ENCODE data around the gene SORBS1.

The SORBS1 gene

DNA sequence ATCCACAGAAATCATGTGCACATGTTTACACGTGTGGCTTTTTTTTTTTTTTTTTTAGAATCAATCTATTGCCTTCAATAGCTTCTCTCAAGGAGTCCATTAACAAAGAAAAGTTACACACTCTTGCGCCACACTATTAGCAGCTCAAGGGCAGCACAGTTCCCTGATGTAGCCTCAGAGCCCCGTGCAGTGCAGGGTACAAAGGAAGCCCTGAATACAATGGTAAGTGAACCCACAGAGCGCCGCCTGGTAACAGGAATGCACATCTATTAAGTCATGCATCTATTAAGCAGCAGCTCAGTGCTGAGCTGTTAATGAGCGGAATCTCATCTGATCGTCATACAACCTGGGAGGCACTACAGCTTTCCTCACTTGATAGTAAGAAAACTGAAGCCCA is 156.7 kb downstream of the SORBS1 start:
- no peak for DNase-seq
- Mint-ChIP-seq H3K27ac (no peak overlapping the region), H3K4me3 (no peak overlapping the region), H3K36me3 (no peaks in the 10 kb centered on the region), H3K4me1 (no peaks in the 10 kb centered on the region), H3K27me3 (peaks cover 4 to 5% of the 10 kb centered on the region in 2 donors), H3K9me3 (no peaks in the 10 kb centered on the region)
- ATAC-seq (replicated peaks), result no peak

DNA sequence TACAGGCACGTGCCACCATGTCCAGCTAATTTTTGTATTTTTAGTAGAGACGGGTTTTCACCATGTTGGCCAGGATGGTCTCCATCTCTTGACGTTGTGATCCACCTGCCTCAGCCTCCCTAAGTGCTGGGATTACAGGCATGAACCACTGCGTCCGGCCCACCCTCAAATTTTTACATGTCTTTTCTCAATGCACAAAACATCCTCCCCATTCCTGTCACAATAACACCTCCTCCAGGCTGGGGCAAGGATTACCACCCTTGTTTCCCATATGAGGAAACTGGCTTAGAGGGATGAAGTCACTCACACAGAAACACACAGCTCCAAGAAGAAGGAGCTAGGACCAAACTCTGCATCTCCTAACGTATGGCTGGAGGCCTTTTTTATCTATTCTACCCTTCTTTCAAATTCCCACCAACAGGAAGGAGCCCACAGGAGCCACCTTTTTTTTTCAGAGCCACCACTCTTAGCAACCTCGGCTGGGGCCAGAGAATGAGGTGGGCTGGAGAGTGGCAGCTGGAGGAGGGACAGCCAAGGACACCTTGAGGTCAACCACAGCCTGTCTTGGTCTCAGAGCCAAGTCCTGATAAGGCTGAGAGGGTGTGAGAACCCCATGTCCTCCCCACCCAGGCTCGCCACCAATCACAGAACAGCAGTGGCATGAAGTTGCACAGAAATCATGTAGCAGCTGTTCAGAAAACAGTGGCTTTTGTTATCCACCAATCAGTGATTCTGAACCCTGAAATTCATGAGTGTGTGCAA is 157.3 kb downstream of the SORBS1 start:
- no peak overlapping the region for H3K27ac Mint-ChIP-seq
- ATAC-seq (replicated peaks) (no peak), DNase-seq (no peak)
- H3K9me3 Mint-ChIP-seq, result no peaks in the 10 kb centered on the region
- no peak overlapping the region for H3K4me3 Mint-ChIP-seq
- no peaks in the 10 kb centered on the region for H3K36me3 Mint-ChIP-seq
- H3K4me1 Mint-ChIP-seq, result no peaks in the 10 kb centered on the region
- H3K27me3 Mint-ChIP-seq, result peaks cover 4 to 5% of the 10 kb centered on the region in 2 donors

DNA sequence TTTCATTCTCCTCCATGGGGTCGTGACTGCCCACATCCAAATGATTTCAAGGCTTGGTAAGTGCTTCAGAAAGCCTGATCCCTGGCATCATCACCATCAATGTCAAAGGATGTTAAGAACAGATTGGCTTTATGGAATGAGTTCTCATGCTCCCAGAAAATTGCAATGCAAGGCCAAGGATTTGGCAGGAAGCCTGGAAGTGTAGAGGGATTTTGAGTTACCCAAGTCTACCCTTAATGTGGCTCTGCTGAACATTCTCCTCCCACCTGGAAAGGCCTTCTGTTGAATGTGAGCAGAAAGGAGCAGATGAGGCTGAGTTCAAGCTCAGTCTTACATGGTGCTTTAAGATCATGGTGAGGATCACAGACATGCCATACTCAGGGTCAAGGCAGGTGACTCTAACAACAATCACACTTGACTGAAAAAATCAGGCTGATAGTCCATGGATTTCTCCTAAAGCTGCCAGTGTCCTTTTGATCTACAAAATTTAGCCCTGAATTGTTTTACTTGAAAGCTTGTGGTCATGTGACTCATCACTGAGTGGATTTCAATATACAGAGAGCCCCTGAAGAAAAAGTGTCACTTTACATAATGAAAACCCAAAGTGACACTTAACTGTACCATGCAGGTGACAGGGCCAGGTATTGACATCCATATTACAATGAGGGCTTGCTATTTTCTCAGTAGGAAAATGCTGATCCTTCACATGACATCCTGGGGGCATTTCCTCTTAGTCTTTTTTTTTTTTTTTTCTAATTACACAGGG is 159.3 kb downstream of the SORBS1 start:
- Mint-ChIP-seq H3K27ac (no peak overlapping the region), H3K4me3 (no peak overlapping the region), H3K4me1 (no peaks in the 10 kb centered on the region), H3K27me3 (peaks cover 4 to 5% of the 10 kb centered on the region in 2 donors), H3K36me3 (no peaks in the 10 kb centered on the region), H3K9me3 (no peaks in the 10 kb centered on the region)
- ATAC-seq (replicated peaks) (no peak), DNase-seq (no peak)

DNA sequence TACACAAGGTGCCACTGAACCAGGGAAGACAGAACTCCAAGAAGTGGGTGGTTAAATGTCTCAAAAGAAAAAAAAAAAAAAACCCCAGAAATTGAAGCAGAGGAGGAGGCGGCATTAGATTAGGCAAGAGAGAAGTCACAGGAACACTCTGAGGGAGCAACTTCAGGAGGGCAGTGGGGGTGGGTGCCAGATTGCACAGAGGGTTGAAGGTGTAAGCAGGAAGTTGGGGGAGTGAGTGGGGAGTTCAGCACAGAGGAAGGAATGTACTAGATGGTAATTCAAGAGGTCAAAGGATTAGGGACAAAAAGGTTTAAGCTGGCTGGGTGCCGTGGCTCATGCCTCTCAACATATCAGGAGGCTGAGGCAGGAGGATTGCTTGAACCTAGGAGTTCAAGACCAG is 160.4 kb downstream of the SORBS1 start:
- peaks cover 2 to 5% of the 10 kb centered on the region in 2 donors for H3K27me3 Mint-ChIP-seq
- H3K9me3 Mint-ChIP-seq, result no peaks in the 10 kb centered on the region
- ATAC-seq (replicated peaks), result no peak
- H3K4me1 Mint-ChIP-seq, result no peaks in the 10 kb centered on the region
- H3K27ac Mint-ChIP-seq, result no peak overlapping the region
- no peak overlapping the region for H3K4me3 Mint-ChIP-seq
- no peak for DNase-seq
- no peaks in the 10 kb centered on the region for H3K36me3 Mint-ChIP-seq

DNA sequence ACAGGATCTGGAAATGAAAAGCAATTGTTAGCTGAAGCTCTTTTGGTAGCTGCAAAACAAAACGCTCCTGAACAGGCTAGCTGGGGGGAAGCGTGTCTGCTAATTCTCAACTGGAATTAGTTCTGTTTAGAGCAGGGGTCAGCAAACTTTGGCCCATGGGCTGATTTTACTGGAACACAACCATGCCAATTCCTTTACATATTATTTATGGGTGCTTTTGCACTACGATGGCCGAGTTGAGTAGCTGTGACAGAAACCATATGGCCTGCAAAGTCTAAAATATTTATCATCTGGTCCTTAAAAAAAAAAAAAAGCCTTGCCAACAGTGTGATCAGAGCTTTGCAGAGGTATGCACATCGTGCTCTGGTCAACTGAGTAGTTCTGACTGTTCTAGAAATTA is 162.0 kb downstream of the SORBS1 start:
- DNase-seq, result no peak
- ATAC-seq (replicated peaks), result no peak
- Mint-ChIP-seq H3K4me1 (peaks cover 2% of the 10 kb centered on the region in 2 donors), H3K27ac (no peak overlapping the region), H3K36me3 (no peaks in the 10 kb centered on the region), H3K27me3 (peaks cover 4 to 14% of the 10 kb centered on the region in 2 donors), H3K4me3 (no peak overlapping the region), H3K9me3 (no peaks in the 10 kb centered on the region)

DNA sequence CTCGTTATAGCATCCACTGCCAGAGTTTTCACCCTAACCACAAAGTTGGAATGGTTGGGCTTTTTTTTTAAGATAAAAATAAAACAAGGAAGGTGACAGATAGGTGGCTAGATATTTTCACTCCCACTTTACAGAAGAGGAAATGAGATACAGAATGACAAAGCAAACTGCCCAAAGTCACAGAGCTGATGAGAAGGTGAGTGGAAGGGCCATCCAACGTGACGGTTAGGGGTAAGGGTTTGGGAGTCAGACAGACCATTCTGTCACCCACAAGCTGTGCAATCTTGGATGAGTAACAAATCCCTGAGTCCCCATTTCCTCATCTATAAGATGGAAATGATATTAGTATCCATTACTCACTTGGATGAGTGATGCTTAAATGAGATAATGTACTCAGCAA is 163.4 kb downstream of the SORBS1 start:
- H3K36me3 Mint-ChIP-seq, result no peaks in the 10 kb centered on the region
- peaks cover 4 to 15% of the 10 kb centered on the region in 2 donors for H3K27me3 Mint-ChIP-seq
- ATAC-seq (replicated peaks), result peak; percentile 56 to 65
- DNase-seq, result no peak
- no peak overlapping the region for H3K4me3 Mint-ChIP-seq
- H3K27ac Mint-ChIP-seq, result no peak overlapping the region
- H3K9me3 Mint-ChIP-seq, result no peaks in the 10 kb centered on the region
- H3K4me1 Mint-ChIP-seq, result peaks cover 6 to 8% of the 10 kb centered on the region in 2 donors

DNA sequence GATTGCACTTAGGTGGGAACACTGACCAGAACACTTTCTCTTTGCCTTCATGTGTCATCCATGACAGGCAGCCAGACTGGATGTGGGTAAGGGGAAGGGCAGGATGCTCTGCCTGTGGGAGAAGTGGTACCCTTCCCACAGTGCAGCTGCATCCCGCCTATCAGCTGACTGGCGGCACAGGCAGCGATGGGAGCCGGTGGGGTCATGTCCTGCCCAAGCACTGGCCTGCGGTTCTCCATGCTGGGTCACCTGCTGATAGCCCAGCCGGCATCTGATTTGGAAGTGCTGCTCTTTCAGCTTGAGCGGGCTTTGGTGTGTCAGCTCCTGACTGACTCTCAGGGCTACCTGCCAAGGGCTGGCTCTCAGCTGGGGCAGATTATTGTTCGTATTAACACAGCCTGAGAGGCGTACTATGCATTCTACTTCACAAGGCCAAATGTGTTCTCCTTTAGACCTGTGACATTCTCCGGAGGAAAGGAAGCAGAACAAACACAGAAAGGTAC is 165.2 kb downstream of the SORBS1 start:
- Mint-ChIP-seq H3K4me3 (no peak overlapping the region), H3K4me1 (peaks cover 6 to 8% of the 10 kb centered on the region in 2 donors), H3K9me3 (no peaks in the 10 kb centered on the region), H3K27me3 (peaks cover 4 to 15% of the 10 kb centered on the region in 2 donors), H3K27ac (no peak overlapping the region), H3K36me3 (no peaks in the 10 kb centered on the region)
- DNase-seq, result no peak
- no peak for ATAC-seq (replicated peaks)

DNA sequence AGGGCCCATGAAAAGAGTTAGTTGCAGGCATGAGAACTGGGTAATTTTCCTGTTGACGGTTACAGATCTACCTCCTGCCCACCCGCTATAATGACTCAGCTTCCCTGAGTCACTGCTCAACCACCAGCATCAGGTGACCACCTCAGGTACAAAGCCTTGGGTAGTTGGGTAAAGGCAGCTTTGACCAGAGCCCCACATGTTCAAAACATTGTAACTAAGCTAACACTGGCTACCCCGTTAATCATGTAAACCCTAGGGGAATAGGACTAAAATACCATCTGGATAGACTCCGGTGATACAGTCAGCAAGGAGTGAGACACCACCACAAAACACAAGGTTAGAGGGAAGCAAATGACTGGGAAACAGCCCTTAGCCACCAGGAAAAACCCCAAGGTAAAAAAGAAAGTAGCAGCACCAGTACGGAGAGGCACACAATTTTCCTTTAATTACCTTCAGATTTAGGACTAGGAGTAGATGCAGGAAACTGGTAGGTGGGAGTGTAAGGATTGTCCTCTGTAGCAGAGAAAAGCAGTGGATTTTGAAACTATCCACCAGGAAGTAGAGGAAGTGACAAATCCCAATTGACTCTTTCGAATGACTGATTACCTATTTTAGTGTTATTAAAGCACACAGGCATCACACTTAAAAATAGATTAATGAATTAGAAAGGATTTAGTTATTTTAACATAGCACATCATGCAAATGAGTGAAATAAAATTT is 166.8 kb downstream of the SORBS1 start:
- peak; percentile 57 to 71 for ATAC-seq (replicated peaks)
- DNase-seq, result no peak
- Mint-ChIP-seq H3K4me3 (no peak overlapping the region), H3K27ac (no peak overlapping the region), H3K4me1 (peaks cover 7 to 10% of the 10 kb centered on the region in 2 donors), H3K36me3 (no peaks in the 10 kb centered on the region), H3K27me3 (peaks cover 4 to 15% of the 10 kb centered on the region in 2 donors), H3K9me3 (no peaks in the 10 kb centered on the region)

DNA sequence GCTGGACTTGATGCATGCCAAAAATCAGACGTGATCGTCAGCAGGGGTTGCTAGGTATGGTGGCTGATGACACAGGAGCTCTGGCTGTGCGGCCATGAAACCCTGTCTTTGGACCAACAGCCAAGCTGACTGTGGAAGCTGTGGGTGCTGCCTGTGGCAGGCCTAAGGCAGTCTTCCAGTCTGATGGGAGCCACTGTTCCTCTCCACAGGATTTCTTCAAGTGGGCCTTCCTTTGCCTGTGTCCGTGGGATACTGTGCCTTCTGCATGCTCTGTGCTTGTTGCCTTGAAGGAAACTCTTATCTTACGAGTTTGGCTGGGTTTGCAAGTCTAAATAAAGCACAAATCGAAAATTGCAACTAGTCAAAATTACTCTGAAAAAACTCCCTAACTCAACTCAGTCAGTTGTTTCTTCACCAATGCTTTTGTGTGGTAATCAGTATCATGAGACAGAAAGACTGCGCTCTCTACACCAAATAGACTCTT is 168.4 kb downstream of the SORBS1 start:
- H3K4me1 Mint-ChIP-seq, result peaks cover 11 to 20% of the 10 kb centered on the region in 2 donors
- H3K4me3 Mint-ChIP-seq, result no peak overlapping the region
- no peak for ATAC-seq (replicated peaks)
- H3K27ac Mint-ChIP-seq, result no peak overlapping the region
- H3K27me3 Mint-ChIP-seq, result peaks cover 4 to 15% of the 10 kb centered on the region in 2 donors
- no peaks in the 10 kb centered on the region for H3K36me3 Mint-ChIP-seq
- DNase-seq, result no peak
- H3K9me3 Mint-ChIP-seq, result no peaks in the 10 kb centered on the region

DNA sequence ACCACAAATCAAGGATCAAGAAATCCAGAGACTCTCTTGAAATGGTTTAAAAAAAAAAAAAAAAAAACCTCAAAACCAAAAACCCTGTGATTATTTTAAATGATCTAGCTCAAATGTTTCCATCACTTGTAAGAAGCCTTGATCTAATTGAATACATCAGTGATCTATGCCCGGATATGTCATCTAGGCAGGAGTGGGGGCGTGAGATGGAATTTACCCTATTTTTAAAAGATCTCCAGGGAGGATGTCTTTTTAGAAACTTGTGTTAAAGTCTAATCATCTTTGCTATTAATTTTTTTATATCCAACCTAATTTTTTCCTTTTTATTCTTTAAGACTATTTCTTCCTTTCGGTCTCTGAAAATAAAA is 169.0 kb downstream of the SORBS1 start:
- DNase-seq (no peak), ATAC-seq (replicated peaks) (no peak)
- H3K27ac Mint-ChIP-seq, result no peak overlapping the region
- H3K27me3 Mint-ChIP-seq, result peaks cover 4 to 15% of the 10 kb centered on the region in 2 donors
- H3K9me3 Mint-ChIP-seq, result no peaks in the 10 kb centered on the region
- H3K4me1 Mint-ChIP-seq, result peaks cover 13 to 26% of the 10 kb centered on the region in 2 donors
- H3K4me3 Mint-ChIP-seq, result no peak overlapping the region
- H3K36me3 Mint-ChIP-seq, result no peaks in the 10 kb centered on the region

DNA sequence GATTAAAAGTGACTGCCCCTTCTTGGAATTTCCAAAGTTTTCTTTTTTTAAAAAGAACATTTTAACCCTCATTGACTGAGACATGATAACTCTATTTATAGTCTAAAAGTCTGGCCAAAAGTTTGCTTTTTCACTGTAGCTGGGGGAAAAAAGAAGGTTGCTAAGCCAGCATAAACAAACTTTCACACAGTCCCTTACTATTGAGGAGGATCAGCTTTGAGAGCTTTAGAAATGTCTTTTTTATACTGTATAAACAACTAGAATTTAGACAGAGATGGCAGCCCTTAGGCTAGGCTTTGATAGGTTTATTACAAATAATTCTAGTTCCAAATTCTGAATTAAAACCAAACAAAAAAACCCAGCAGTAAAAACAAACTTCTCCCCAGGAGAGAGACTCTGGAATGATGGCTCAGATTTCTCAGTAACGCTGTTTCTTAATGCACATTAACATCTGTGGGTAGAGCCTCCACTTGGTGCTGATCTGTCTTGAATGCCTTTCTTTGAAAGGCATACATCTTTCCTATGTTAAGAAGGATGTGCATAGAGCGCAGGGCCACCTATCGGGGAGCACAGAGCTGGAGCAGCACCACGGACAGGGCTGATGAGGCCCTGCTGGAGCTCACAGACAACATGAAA is 169.5 kb downstream of the SORBS1 start:
- Mint-ChIP-seq H3K27ac (no peak overlapping the region), H3K9me3 (no peaks in the 10 kb centered on the region), H3K4me3 (no peak overlapping the region), H3K27me3 (peaks cover 4 to 15% of the 10 kb centered on the region in 2 donors), H3K4me1 (peaks cover 13 to 31% of the 10 kb centered on the region in 2 donors), H3K36me3 (no peaks in the 10 kb centered on the region)
- DNase-seq, result no peak
- ATAC-seq (replicated peaks), result no peak

DNA sequence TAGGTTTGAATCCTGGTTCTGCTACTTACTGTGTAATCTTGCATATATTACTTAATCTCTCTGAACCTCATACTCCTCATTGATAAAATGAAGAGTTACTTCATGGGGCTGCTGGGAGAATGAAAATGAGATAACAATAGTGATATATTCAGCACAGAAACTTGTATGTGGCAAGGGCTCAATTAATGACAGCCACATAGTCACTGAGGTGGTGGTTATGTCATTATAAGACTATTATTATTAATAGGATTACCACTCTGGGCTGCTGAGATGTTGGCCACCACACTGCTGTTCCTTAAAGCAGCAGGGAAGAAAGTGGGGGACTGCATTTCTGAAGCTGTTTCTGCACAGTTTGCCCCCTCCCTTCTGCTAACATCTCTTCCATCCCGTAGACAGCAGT is 170.0 kb downstream of the SORBS1 start:
- no peaks in the 10 kb centered on the region for H3K9me3 Mint-ChIP-seq
- H3K27ac Mint-ChIP-seq, result no peak overlapping the region
- DNase-seq, result no peak
- H3K4me1 Mint-ChIP-seq, result peaks cover 13 to 36% of the 10 kb centered on the region in 2 donors
- H3K27me3 Mint-ChIP-seq, result peaks cover 4 to 15% of the 10 kb centered on the region in 2 donors
- no peaks in the 10 kb centered on the region for H3K36me3 Mint-ChIP-seq
- no peak overlapping the region for H3K4me3 Mint-ChIP-seq
- ATAC-seq (replicated peaks), result no peak

DNA sequence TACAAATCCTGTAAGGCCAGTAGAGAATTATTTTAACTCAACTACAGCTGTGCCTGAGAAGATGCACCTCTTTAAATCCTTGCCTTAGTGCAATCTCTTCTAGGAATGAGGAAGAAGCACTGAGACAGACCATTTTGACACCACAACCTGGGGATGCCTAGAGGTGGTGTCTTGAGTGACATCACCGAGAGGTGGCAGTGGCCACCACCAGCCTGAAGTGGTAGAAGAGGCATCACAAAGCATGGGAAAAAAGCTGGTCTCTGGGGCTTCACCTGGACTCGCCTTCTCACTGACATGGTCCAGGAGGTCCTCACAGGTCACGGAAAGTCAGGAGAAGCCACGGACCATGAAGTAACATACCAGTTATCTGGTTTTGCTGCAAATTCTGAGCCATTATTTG is 171.2 kb downstream of the SORBS1 start:
- Mint-ChIP-seq H3K27ac (no peak overlapping the region), H3K9me3 (no peaks in the 10 kb centered on the region), H3K36me3 (no peaks in the 10 kb centered on the region), H3K4me1 (peaks cover 13 to 36% of the 10 kb centered on the region in 2 donors), H3K27me3 (peaks cover 3 to 13% of the 10 kb centered on the region in 2 donors), H3K4me3 (no peak overlapping the region)
- DNase-seq (no peak), ATAC-seq (replicated peaks) (no peak)

DNA sequence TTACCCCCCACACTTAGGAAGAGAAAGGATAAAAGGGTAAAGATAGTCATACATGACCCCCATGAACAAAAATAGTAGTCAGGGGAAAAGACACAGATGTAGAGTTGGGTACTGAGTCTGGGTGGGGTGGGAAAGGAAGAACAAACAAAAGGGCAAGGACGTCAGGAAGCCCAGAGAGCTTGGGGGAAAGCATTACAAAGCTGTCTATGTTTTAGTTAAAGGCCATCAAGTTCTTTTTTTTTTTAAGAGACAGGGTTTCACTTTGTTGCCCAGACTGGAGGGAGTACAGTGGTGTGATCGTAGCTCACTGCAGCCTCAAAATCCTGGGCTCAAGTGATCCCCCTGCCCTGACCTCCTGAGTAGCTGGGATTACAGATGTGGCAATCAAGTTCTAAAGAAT is 172.0 kb downstream of the SORBS1 start:
- DNase-seq, result no peak
- H3K27ac Mint-ChIP-seq, result peak overlapping the region; percentile 60
- H3K9me3 Mint-ChIP-seq, result no peaks in the 10 kb centered on the region
- no peaks in the 10 kb centered on the region for H3K36me3 Mint-ChIP-seq
- H3K27me3 Mint-ChIP-seq, result peaks cover 2 to 6% of the 10 kb centered on the region in 2 donors
- ATAC-seq (replicated peaks), result no peak
- H3K4me3 Mint-ChIP-seq, result no peak overlapping the region
- H3K4me1 Mint-ChIP-seq, result peaks cover 12 to 34% of the 10 kb centered on the region in 2 donors

Measured in stimulated activated naive B cell treated with anti-CD40 and anti-IgM and Interleukin-4, amounts not matched to agents 10 μg/mL and 1 μg/mL and 100 μg/mL, for 72 hours (primary cell).